CD4-positive, alpha-beta T cell (primary cell): ENCODE measurements around the gene BACE2. TPM values are rescaled to one million over a fixed set of nuclear protein-coding genes. Genes with fewer than 3 reads are reported as not detected.
"Not testable (repeated sequence)": the region's sequence is repeated elsewhere in the genome, so short reads cannot be mapped to it uniquely, and the experiment has no call there.

Experiments
- ATAC-seq: fragments of 200-7000 bp; cut with Tn5 transposase; one replicate; pipeline ENCODE4 v1.10.0; 2022; ENCODE audit warnings: mild to moderate bottlenecking; ENCODE audit not compliant: poor library complexity
- CTCF ChIA-PET: fragments of 350-600 bp; sonication (Branson Sonifier 250); formaldehyde crosslinking; loops from one replicate; lab custom pipeline; 2021; ENCODE audit warnings: antibody characterized with exemption, inconsistent platforms; lab: Charles Lee
- POLR2A ChIA-PET: fragments of 350-600 bp; sonication (Branson Sonifier 250); formaldehyde crosslinking; loops from one replicate; lab custom pipeline; 2021; ENCODE audit warnings: antibody characterized with exemption, inconsistent platforms; lab: Charles Lee
- DNase-seq, 14 experiments: peaks; one replicate each; pipeline ENCODE4 v3.0.0-alpha.2; 2013 to 2020; ENCODE audit warnings: mixed read lengths in 2 of 14
- H3K27ac ChIP-seq, 2 donors: one replicate each; pipeline versions ENCODE4 v1.5.1 to v1.7.0; 2013; ENCODE audit warnings: low read length in 2 of 2, low read depth in 1 of 2, mild to moderate bottlenecking in 1 of 2
- H3K27me3 ChIP-seq, 2 experiments: 1 replicate in 1 of 2; 2 replicates in 1 of 2; pipeline versions ENCODE4 v1.6.1 to v1.7.0; 2013; ENCODE audit warnings: low read length in 2 of 2, control low read depth in 1 of 2, mild to moderate bottlenecking in 1 of 2, moderate library complexity in 1 of 2; ENCODE audit not compliant: insufficient read depth in 2 of 2, control insufficient read depth in 1 of 2
- H3K36me3 ChIP-seq: one replicate; pipeline ENCODE4 v1.6.1; 2013; ENCODE audit warnings: low read length, control low read depth; ENCODE audit not compliant: insufficient read depth
- H3K4me1 ChIP-seq: one replicate; pipeline ENCODE4 v1.6.1; 2013; ENCODE audit warnings: low read length, control low read depth; ENCODE audit not compliant: insufficient read depth
- H3K4me3 ChIP-seq: one replicate; pipeline ENCODE4 v1.5.1; 2013; ENCODE audit warnings: mild to moderate bottlenecking, low read length, moderate library complexity
- H3K9me3 ChIP-seq, 2 experiments: 1 replicate in 1 of 2; 2 replicates in 1 of 2; pipeline versions ENCODE4 v1.6.1 to v1.7.0; 2013; ENCODE audit warnings: low read length in 2 of 2, mild to moderate bottlenecking in 2 of 2, control low read depth in 1 of 2, moderate library complexity in 1 of 2; ENCODE audit not compliant: control insufficient read depth in 1 of 2, insufficient read depth in 1 of 2
- H3K27ac Mint-ChIP-seq: one replicate; pipeline ENCODE4 v1.8.0; 2020; ENCODE audit warnings: mixed read lengths
- H3K27me3 Mint-ChIP-seq: one replicate; pipeline ENCODE4 v1.8.0; 2021; ENCODE audit warnings: mixed read lengths
- H3K36me3 Mint-ChIP-seq: one replicate; pipeline ENCODE4 v1.8.0; 2021; ENCODE audit warnings: low read depth, mixed read lengths
- H3K4me1 Mint-ChIP-seq: one replicate; pipeline ENCODE4 v1.8.0; 2021; ENCODE audit warnings: low read depth, mixed read lengths
- H3K4me3 Mint-ChIP-seq: one replicate; pipeline ENCODE4 v1.8.0; 2020; ENCODE audit warnings: mild to moderate bottlenecking, mixed read lengths
- H3K9me3 Mint-ChIP-seq: one replicate; pipeline ENCODE4 v1.8.0; 2020; ENCODE audit warnings: mixed read lengths
- CTCF ChIP-seq: fragments of 200-600 bp; IDR thresholded peaks from one replicate; pipeline ENCODE4 v1.8.0; 2022; ENCODE audit warnings: antibody characterized with exemption, mild to moderate bottlenecking
- intact Hi-C, 2 experiments: fragments of 100-400 bp; cut with DNase I in 1 of 2; cut with micrococcal nuclease in 1 of 2; formaldehyde crosslinking; loops; one replicate each; pipeline versions ENCODE4 v1.15.1 to v1.9.0; 2023 to 2025; cut with DNase I, micrococcal nuclease
- total RNA-seq, 174 experiments: library from RNA in 2 of 174; stranded (reverse) in 2 of 174; gene quantifications; one replicate each; pipeline ENCODE4 v1.2.3 and lab custom pipeline; 2021 to 2026

Gene BACE2
- total RNA-seq, 2 experiments from 2014 or later: 0.16 TPM; not detected in 1

GRCh38 chr21:41187537-41188025 lies 19.6 kb downstream of the BACE2 start:
- CTCF ChIA-PET: no interaction called here
- H3K9me3 Mint-ChIP-seq: peaks cover 7% of the 10 kb centered on the region
- H3K27ac Mint-ChIP-seq: no peak overlapping the region

GRCh38 chr21:41188486-41189149 lies 20.7 kb downstream of the BACE2 start:
- POLR2A ChIA-PET: no interaction called here
- Mint-ChIP-seq H3K27ac (no peak overlapping the region), H3K4me1 (no peaks in the 10 kb centered on the region), H3K9me3 (peaks cover 7% of the 10 kb centered on the region), H3K4me3 (no peak overlapping the region), H3K36me3 (no peaks in the 10 kb centered on the region), H3K27me3 (peaks cover 21% of the 10 kb centered on the region)
- no peak for TF ChIP-seq CTCF
- no peak for DNase-seq
- intact Hi-C loops: no loop called here
- Histone ChIP-seq H3K27me3 (peaks cover 2 to 4% of the 10 kb centered on the region in 2 experiments), H3K9me3 (peaks cover 0 to 6% of the 10 kb centered on the region in 2 experiments), H3K27ac (no peak overlapping the region), H3K4me3 (no peak overlapping the region), H3K4me1 (no peaks in the 10 kb centered on the region), H3K36me3 (no peaks in the 10 kb centered on the region)
- CTCF ChIA-PET: no interaction called here
- ATAC-seq: no peak

More at GRCh38 chr21:41187537-41188025, 19.6 kb downstream of the BACE2 start:
- ATAC-seq: no peak
- Histone ChIP-seq H3K4me3 (no peak overlapping the region), H3K9me3 (peaks cover 0 to 6% of the 10 kb centered on the region in 2 experiments), H3K36me3 (no peaks in the 10 kb centered on the region), H3K27ac (no peak overlapping the region), H3K27me3 (peaks cover 4 to 6% of the 10 kb centered on the region in 2 experiments), H3K4me1 (no peaks in the 10 kb centered on the region)
- intact Hi-C loops: no loop called here
- TF ChIP-seq CTCF: no peak
- H3K4me3 Mint-ChIP-seq: no peak overlapping the region
- POLR2A ChIA-PET: no interaction called here
- no peaks in the 10 kb centered on the region for H3K4me1 Mint-ChIP-seq
- peaks cover 25% of the 10 kb centered on the region for H3K27me3 Mint-ChIP-seq
- no peaks in the 10 kb centered on the region for H3K36me3 Mint-ChIP-seq
- no peak for DNase-seq

GRCh38 chr21:41189150-41189745 lies 21.3 kb downstream of the BACE2 start:
- ChIA-PET CTCF (no interaction called here), POLR2A (no interaction called here)
- Histone ChIP-seq H3K9me3 (peaks cover 0 to 6% of the 10 kb centered on the region in 2 experiments), H3K4me3 (no peak overlapping the region), H3K27me3 (peaks cover 0 to 4% of the 10 kb centered on the region in 2 experiments), H3K27ac (no peak overlapping the region), H3K36me3 (no peaks in the 10 kb centered on the region), H3K4me1 (no peaks in the 10 kb centered on the region)
- Mint-ChIP-seq H3K27me3 (peaks cover 17% of the 10 kb centered on the region), H3K4me1 (no peaks in the 10 kb centered on the region), H3K4me3 (no peak overlapping the region), H3K9me3 (peaks cover 7% of the 10 kb centered on the region), H3K36me3 (no peaks in the 10 kb centered on the region), H3K27ac (no peak overlapping the region)
- no peak for TF ChIP-seq CTCF
- intact Hi-C loops: no loop called here
- ATAC-seq (no peak), DNase-seq (no peak)

GRCh38 chr21:41192552-41192951 lies 24.6 kb downstream of the BACE2 start:
- H3K27ac Mint-ChIP-seq, H3K9me3 ChIP-seq, H3K4me1 Mint-ChIP-seq, ATAC-seq, H3K36me3 Mint-ChIP-seq, CTCF ChIA-PET, H3K4me3 ChIP-seq, intact Hi-C loops, H3K27ac ChIP-seq, H3K36me3 ChIP-seq, DNase-seq, H3K9me3 Mint-ChIP-seq, H3K27me3 ChIP-seq, H3K4me1 ChIP-seq, H3K4me3 Mint-ChIP-seq, POLR2A ChIA-PET: not testable (repeated sequence)
- H3K27me3 Mint-ChIP-seq: peaks cover 14% of the 10 kb centered on the region
